A549 (cell line): ENCODE measurements around the gene CMPK2. TPM values are rescaled to one million over a fixed set of nuclear protein-coding genes. Genes with fewer than 3 reads are reported as not detected.

ENCODE experiments used
- ATAC-seq, 2 experiments: fragments of 200-7000 bp in 1 of 2; fragments of >200 bp in 1 of 2; cut with Nextera tagmentation in 1 of 2; cut with Tn5 transposase in 1 of 2; 3 replicates each; pipeline versions ENCODE4 v1.8.0 to v1.9.1; 2018 to 2020; ENCODE audit warnings: mild to moderate bottlenecking in 1 of 2, moderate library complexity in 1 of 2
- CTCF ChIA-PET: fragments of 300-600 bp; sonication (Branson Sonifier 250); formaldehyde crosslinking; extraction: SDS; loops from one replicate; lab custom pipeline; 2021; ENCODE audit warnings: antibody characterized with exemption, inconsistent platforms; lab: Yijun Ruan, JAX
- POLR2A ChIA-PET: fragments of 350-600 bp; formaldehyde crosslinking; extraction: SDS; loops from one replicate; lab custom pipeline; 2021; ENCODE audit warnings: antibody characterized with exemption, inconsistent platforms; lab: Yijun Ruan, JAX
- DNase-seq, 2 experiments: peaks; one replicate each; pipeline versions ENCODE4 v3.0.0 to v3.0.0-alpha.2; 2011 to 2016; ENCODE audit warnings: low read depth in 1 of 2, low spot score in 1 of 2
- FAIRE-seq: peaks from 2 replicates; lab custom pipeline; 2011; peaks lifted over from hg19 to GRCh38; lab: Jason Lieb, UNC
- H3K27ac ChIP-seq, 2 experiments: fragments of >200 bp; sonication (Bioruptor Twin); formaldehyde crosslinking; 3 replicates each; pipeline ENCODE4 v1.5.1; 2016 to 2017
- H3K4me1 ChIP-seq: fragments of >200 bp; sonication (Bioruptor Twin); formaldehyde crosslinking; 3 replicates; pipeline ENCODE4 v1.6.1; 2016
- H3K4me2 ChIP-seq: fragments of >200 bp; sonication (Bioruptor Twin); formaldehyde crosslinking; 3 replicates; pipeline ENCODE4 v1.6.1; 2016
- H3K4me3 ChIP-seq: fragments of >200 bp; sonication (Bioruptor Twin); formaldehyde crosslinking; 3 replicates; pipeline ENCODE4 v1.5.1; 2016
- H3K9me3 ChIP-seq: fragments of >200 bp; sonication (Bioruptor Twin); formaldehyde crosslinking; 3 replicates; pipeline ENCODE4 v1.6.1; 2016
- BCL3 ChIP-seq: fragments of >200 bp; sonication (Bioruptor Twin); formaldehyde crosslinking; IDR thresholded peaks from 3 replicates; pipeline ENCODE4 v1.6.1; 2016
- CBX2 ChIP-seq: fragments of 200-600 bp; sonication (generic); IDR thresholded peaks from 2 replicates; pipeline ENCODE4 v1.6.1; 2016; ENCODE audit warnings: low read depth, mild to moderate bottlenecking, borderline replicate concordance
- CBX8 ChIP-seq: fragments of 200-600 bp; sonication (generic); IDR thresholded peaks from 2 replicates; pipeline ENCODE4 v1.6.1; 2016
- CEBPB ChIP-seq, 2 experiments: fragments of >200 bp in 1 of 2; sonication (Bioruptor Twin) in 1 of 2; formaldehyde crosslinking in 1 of 2; IDR thresholded peaks; 2 replicates each; pipeline ENCODE4 v1.6.1; 2012 to 2016
- CTCF ChIP-seq: fragments of >200 bp; sonication (Bioruptor Twin); formaldehyde crosslinking; IDR thresholded peaks from 3 replicates; pipeline ENCODE4 v1.5.1; 2016
- ESRRA ChIP-seq: fragments of 150-350 bp; IDR thresholded peaks from 2 replicates; pipeline ENCODE4 v1.6.1; 2014; ENCODE audit warnings: mild to moderate bottlenecking, low read length, borderline replicate concordance
- FOSB ChIP-seq: fragments of 250-450 bp; sonication (Bioruptor Pico); IDR thresholded peaks from 2 replicates; pipeline ENCODE4 v1.5.0; 2020; ENCODE audit warnings: mild to moderate bottlenecking, moderate library complexity
- FOXS1 ChIP-seq: fragments of 250-450 bp; sonication (Bioruptor Pico); IDR thresholded peaks from 2 replicates; pipeline ENCODE4 v1.5.0; 2020; ENCODE audit warnings: mild to moderate bottlenecking, moderate library complexity
- GATA3 ChIP-seq: IDR thresholded peaks from 2 replicates; pipeline ENCODE4 v1.6.1; 2012; ENCODE audit warnings: borderline replicate concordance
- HMGXB4 ChIP-seq: fragments of 250-450 bp; sonication (Bioruptor Pico); IDR thresholded peaks from 2 replicates; pipeline ENCODE4 v1.5.0; 2021; ENCODE audit warnings: mild to moderate bottlenecking, moderate library complexity, borderline replicate concordance
- HOXB13 ChIP-seq: fragments of 250-450 bp; sonication (Bioruptor Pico); IDR thresholded peaks from 2 replicates; pipeline ENCODE4 v1.5.0; 2020; ENCODE audit warnings: low read depth, mild to moderate bottlenecking, moderate library complexity
- HOXB5 ChIP-seq: fragments of 250-450 bp; sonication (Bioruptor Pico); IDR thresholded peaks from 2 replicates; pipeline ENCODE4 v1.5.0; 2020; ENCODE audit warnings: mild to moderate bottlenecking, moderate library complexity
- JUN ChIP-seq, 2 experiments: fragments of >200 bp; sonication (Bioruptor Twin); formaldehyde crosslinking; IDR thresholded peaks; 2 replicates in 1 of 2; 3 replicates in 1 of 2; pipeline ENCODE4 v1.6.1; 2016 to 2017
- KDM5A ChIP-seq: fragments of 200-600 bp; sonication (generic); IDR thresholded peaks from 2 replicates; pipeline ENCODE4 v1.6.1; 2016; ENCODE audit warnings: antibody characterized with exemption, mild to moderate bottlenecking
- MAFK ChIP-seq: fragments of 450-650 bp; IDR thresholded peaks from 2 replicates; pipeline ENCODE4 v1.6.1; 2014; ENCODE audit not compliant: partially characterized antibody
- MAX ChIP-seq: IDR thresholded peaks from 2 replicates; pipeline ENCODE4 v1.6.1; 2012
- MYC ChIP-seq: IDR thresholded peaks from 2 replicates; pipeline ENCODE4 v1.6.1; 2012; ENCODE audit warnings: mild to moderate bottlenecking, inconsistent platforms, low read length, improper control_type of control experiment, borderline replicate concordance
- PBX3 ChIP-seq: IDR thresholded peaks from 2 replicates; pipeline ENCODE4 v1.6.1; 2012
- PHF8 ChIP-seq: fragments of 200-600 bp; sonication (generic); IDR thresholded peaks from 2 replicates; pipeline ENCODE4 v1.6.1; 2016; ENCODE audit warnings: low read depth, mild to moderate bottlenecking, antibody characterized with exemption, moderate library complexity, borderline replicate concordance
- POLR2A ChIP-seq: IDR thresholded peaks from 2 replicates; pipeline ENCODE4 v1.6.1; 2012; ENCODE audit warnings: mild to moderate bottlenecking, low read length
- POLR2AphosphoS2 ChIP-seq: conservative IDR thresholded peaks from 2 replicates; pipeline ENCODE4 v1.6.1; 2012; ENCODE audit warnings: low read length, improper control_type of control experiment, inconsistent platforms
- REST ChIP-seq: fragments of 200-600 bp; sonication (generic); IDR thresholded peaks from 2 replicates; pipeline ENCODE4 v1.6.1; 2016; ENCODE audit warnings: antibody characterized with exemption, mild to moderate bottlenecking, moderate library complexity
- SMC3 ChIP-seq: fragments of >200 bp; sonication (Bioruptor Twin); formaldehyde crosslinking; IDR thresholded peaks from 3 replicates; pipeline ENCODE4 v1.6.1; 2018; ENCODE audit warnings: inconsistent platforms
- TP53 ChIP-seq: fragments of 250-450 bp; sonication (Bioruptor Pico); IDR thresholded peaks from 2 replicates; pipeline ENCODE4 v1.5.0; 2021; ENCODE audit warnings: mild to moderate bottlenecking, moderate library complexity
- WGBS: methylation state at CpG from one replicate; pipeline ENCODE4 v1.1.6; 2017; ENCODE audit errors: missing lambda C conversion rate; 5-methylcytosine and 5-hydroxymethylcytosine counted together
- polyA plus RNA-seq, 4 experiments: library from polyadenylated mRNA; depleted of rRNA in 3 of 4; stranded (reverse); fragments of >200 nt; fragmentation: RNase III in 1 of 4; extraction: RNeasy Plus Mini Kit Qiagen cat#74134 plus additional on column Dnase treatment in 1 of 4; gene quantifications; 2 replicates in 3 of 4; 3 replicates in 1 of 4; pipeline ENCODE4 v1.2.3, GENCODE V29; 2011 to 2017

CMPK2 gene
- polyA plus RNA-seq, 2 of the 4 experiments (the other 2 are of a cell fraction): 0.12 to 0.41 TPM

- ChIA-PET CTCF (interaction anchor here (0.6 to 1.2 kb wide), 3 partner anchors 13 to 233 kb away, joined by 3 read pairs; partner anchors contain the start of gene RSAD2), POLR2A (no interaction called here)
- no peak for ATAC-seq
- FAIRE-seq: no peak
- WGBS: 68% methylated on average over 8 of the region's 8 CpGs
- no peak overlapping the region for H3K4me3 ChIP-seq
- no peak overlapping the region for H3K27ac ChIP-seq
- H3K9me3 ChIP-seq: peaks cover 9% of the 10 kb centered on the region; the same call in 2 of the 3 replicates
- no peak overlapping the region; the same call in 2 of the 3 replicates for H3K4me2 ChIP-seq
- TF ChIP-seq KDM5A: no peak
- TF ChIP-seq GATA3: no peak
- no peak for TF ChIP-seq PHF8
- TF ChIP-seq PBX3: no peak
- no peak for TF ChIP-seq MAX
- TF ChIP-seq POLR2AphosphoS2: no peak
- no peak for TF ChIP-seq TP53 (CRISPR knock-in tag)
- peaks cover 9% of the 10 kb centered on the region; the same call in 1 of the 3 replicates for H3K4me1 ChIP-seq
- no peak for DNase-seq
These were observed 1.4 kb downstream of the CMPK2 start for GRCh38 chr2:6864231-6864754.

GRCh38 chr2:6863792-6864191 lies 1.9 kb downstream of the CMPK2 start:
- 76% methylated on average over 5 of the region's 6 CpGs for WGBS
- POLR2A ChIA-PET: no interaction called here

More at GRCh38 chr2:6863792-6864191, 1.9 kb downstream of the CMPK2 start:
- no peak overlapping the region for H3K4me3 ChIP-seq
- peaks cover 13% of the 10 kb centered on the region; the same call in 2 of the 3 replicates for H3K9me3 ChIP-seq
- peaks cover 9% of the 10 kb centered on the region; the same call in 1 of the 3 replicates for H3K4me1 ChIP-seq
- FAIRE-seq: no peak
- no peak for DNase-seq
- no peak overlapping the region for H3K27ac ChIP-seq
- ATAC-seq: no peak
- TF ChIP-seq SMC3 (no peak), HMGXB4 (CRISPR knock-in tag) (no peak), ESRRA (no peak), FOXS1 (no peak), POLR2A (no peak), MAFK (no peak), CTCF (no peak), CEBPB (IDR thresholded peaks at IDR 0.05) (no peak), MYC (no peak), CBX2 (no peak), CBX8 (no peak), REST (no peak), HOXB13 (no peak), PHF8 (no peak), JUN (IDR thresholded peaks at IDR 0.05) (no peak), BCL3 (no peak), HOXB5 (CRISPR knock-in tag) (no peak), POLR2AphosphoS2 (no peak), FOSB (no peak)
- H3K4me2 ChIP-seq: no peak overlapping the region
- CTCF ChIA-PET: interaction anchor here (0.6 to 1.2 kb wide), 3 partner anchors 13 to 234 kb away, joined by 3 read pairs; partner anchors contain the start of gene RSAD2
